ENCODE data around the gene PRPF31. TPM values are rescaled to one million over a fixed set of nuclear protein-coding genes. Genes with fewer than 3 reads are reported as not detected.

PRPF31 gene
- total and polyA plus RNA-seq, 9 of the 15 experiments (the other 6 are each of a cell fraction or from before 2014, with no cell fraction given), result 5.8 to 92.2 (median 69.2) TPM

GRCh38 chr19:54172471-54173358 lies 57.2 kb downstream of the PRPF31 start, which contains the start of gene TMC4 (continued):
- TF ChIP-seq REST (IDR thresholded peaks at IDR 0.05; ENCODE audit: borderline replicate concordance), result no peak
- TF ChIP-seq REST (CRISPR knock-in tag; IDR thresholded peaks at IDR 0.05; ENCODE audit: low read depth), result no peak
- TF ChIP-seq, protein P1, sequence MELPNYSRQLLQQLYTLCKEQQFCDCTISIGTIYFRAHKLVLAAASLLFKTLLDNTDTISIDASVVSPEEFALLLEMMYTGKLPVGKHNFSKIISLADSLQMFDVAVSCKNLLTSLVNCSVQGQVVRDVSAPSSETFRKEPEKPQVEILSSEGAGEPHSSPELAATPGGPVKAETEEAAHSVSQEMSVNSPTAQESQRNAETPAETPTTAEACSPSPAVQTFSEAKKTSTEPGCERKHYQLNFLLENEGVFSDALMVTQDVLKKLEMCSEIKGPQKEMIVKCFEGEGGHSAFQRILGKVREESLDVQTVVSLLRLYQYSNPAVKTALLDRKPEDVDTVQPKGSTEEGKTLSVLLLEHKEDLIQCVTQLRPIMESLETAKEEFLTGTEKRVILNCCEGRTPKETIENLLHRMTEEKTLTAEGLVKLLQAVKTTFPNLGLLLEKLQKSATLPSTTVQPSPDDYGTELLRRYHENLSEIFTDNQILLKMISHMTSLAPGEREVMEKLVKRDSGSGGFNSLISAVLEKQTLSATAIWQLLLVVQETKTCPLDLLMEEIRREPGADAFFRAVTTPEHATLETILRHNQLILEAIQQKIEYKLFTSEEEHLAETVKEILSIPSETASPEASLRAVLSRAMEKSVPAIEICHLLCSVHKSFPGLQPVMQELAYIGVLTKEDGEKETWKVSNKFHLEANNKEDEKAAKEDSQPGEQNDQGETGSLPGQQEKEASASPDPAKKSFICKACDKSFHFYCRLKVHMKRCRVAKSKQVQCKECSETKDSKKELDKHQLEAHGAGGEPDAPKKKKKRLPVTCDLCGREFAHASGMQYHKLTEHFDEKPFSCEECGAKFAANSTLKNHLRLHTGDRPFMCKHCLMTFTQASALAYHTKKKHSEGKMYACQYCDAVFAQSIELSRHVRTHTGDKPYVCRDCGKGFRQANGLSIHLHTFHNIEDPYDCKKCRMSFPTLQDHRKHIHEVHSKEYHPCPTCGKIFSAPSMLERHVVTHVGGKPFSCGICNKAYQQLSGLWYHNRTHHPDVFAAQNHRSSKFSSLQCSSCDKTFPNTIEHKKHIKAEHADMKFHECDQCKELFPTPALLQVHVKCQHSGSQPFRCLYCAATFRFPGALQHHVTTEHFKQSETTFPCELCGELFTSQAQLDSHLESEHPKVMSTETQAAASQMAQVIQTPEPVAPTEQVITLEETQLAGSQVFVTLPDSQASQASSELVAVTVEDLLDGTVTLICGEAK (IDR thresholded peaks at IDR 0.05), result 0 out of 2 replicates have a peak, but pooled peaks have one; percentile 59
- TF ChIP-seq, protein P1 (CRISPR knock-in tag; IDR thresholded peaks at IDR 0.05), result no peak
- TF ChIP-seq SMAD1 (IDR thresholded peaks at IDR 0.05; ENCODE audit: low read depth, low read length, partially characterized antibody), result no peak
- no peak for TF ChIP-seq ATF1 (CRISPR knock-in tag; IDR thresholded peaks at IDR 0.05)
- TF ChIP-seq ATF1 (tag; IDR thresholded peaks at IDR 0.05), result no peak
- TF ChIP-seq, protein P2, sequence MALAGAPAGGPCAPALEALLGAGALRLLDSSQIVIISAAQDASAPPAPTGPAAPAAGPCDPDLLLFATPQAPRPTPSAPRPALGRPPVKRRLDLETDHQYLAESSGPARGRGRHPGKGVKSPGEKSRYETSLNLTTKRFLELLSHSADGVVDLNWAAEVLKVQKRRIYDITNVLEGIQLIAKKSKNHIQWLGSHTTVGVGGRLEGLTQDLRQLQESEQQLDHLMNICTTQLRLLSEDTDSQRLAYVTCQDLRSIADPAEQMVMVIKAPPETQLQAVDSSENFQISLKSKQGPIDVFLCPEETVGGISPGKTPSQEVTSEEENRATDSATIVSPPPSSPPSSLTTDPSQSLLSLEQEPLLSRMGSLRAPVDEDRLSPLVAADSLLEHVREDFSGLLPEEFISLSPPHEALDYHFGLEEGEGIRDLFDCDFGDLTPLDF (CRISPR knock-in tag; IDR thresholded peaks at IDR 0.05), result no peak
